ENCODE measurements around the gene DES. TPM values are rescaled to one million over a fixed set of nuclear protein-coding genes. Genes with fewer than 3 reads are reported as not detected.

DES gene
- total RNA-seq, 1 experiment from 2014 or later = 1.6 TPM

DNA sequence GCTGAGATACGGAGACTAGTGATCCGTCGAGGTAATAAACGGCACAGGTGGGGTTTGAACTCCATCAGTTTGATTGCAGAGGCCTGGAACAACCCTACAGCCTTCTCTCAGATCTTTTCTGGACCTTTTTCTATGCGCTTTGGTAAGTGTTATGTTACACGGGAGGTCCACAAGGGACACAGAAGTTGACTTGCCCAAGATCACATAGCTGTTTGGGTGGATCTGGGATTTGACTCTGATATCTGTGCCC is 29.3 kb upstream of the DES start (continued):
- TF ChIP-seq, protein P1, sequence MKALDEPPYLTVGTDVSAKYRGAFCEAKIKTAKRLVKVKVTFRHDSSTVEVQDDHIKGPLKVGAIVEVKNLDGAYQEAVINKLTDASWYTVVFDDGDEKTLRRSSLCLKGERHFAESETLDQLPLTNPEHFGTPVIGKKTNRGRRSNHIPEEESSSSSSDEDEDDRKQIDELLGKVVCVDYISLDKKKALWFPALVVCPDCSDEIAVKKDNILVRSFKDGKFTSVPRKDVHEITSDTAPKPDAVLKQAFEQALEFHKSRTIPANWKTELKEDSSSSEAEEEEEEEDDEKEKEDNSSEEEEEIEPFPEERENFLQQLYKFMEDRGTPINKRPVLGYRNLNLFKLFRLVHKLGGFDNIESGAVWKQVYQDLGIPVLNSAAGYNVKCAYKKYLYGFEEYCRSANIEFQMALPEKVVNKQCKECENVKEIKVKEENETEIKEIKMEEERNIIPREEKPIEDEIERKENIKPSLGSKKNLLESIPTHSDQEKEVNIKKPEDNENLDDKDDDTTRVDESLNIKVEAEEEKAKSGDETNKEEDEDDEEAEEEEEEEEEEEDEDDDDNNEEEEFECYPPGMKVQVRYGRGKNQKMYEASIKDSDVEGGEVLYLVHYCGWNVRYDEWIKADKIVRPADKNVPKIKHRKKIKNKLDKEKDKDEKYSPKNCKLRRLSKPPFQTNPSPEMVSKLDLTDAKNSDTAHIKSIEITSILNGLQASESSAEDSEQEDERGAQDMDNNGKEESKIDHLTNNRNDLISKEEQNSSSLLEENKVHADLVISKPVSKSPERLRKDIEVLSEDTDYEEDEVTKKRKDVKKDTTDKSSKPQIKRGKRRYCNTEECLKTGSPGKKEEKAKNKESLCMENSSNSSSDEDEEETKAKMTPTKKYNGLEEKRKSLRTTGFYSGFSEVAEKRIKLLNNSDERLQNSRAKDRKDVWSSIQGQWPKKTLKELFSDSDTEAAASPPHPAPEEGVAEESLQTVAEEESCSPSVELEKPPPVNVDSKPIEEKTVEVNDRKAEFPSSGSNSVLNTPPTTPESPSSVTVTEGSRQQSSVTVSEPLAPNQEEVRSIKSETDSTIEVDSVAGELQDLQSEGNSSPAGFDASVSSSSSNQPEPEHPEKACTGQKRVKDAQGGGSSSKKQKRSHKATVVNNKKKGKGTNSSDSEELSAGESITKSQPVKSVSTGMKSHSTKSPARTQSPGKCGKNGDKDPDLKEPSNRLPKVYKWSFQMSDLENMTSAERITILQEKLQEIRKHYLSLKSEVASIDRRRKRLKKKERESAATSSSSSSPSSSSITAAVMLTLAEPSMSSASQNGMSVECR (CRISPR knock-in tag; IDR thresholded peaks at IDR 0.05; ENCODE audit: borderline replicate concordance) = no peak

DNA sequence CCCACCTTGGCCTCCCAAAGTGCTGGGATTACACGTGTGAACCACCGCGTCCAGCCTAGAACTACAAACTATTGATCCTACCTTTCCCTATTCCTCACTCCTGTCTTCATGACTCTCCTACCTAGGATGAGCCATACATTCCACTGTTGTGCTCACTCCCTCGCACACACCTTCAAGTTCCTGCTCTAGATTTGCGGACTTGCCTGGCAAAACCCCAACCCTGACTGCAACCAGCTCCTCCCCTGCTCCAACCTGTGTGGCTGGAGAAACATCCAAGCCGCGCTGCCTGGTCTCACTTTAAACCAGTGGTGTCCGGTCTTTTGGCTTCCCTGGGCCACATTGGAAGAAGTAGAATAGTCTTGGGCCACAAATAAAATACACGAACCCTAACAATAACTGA is 25.4 kb upstream of the DES start:
- DNase-seq (ENCODE audit: low spot score) = no peak
- H3K36me3 Mint-ChIP-seq = no peaks in the 10 kb centered on the region
- peaks cover 5% of the 10 kb centered on the region for H3K4me1 Mint-ChIP-seq
- TF ChIP-seq NFATC4 (CRISPR knock-in tag; IDR thresholded peaks at IDR 0.05) (no peak), CREM (CRISPR knock-in tag; IDR thresholded peaks at IDR 0.05) (no peak), GTF2I (CRISPR knock-in tag; conservative IDR thresholded peaks at IDR 0.05) (no peak), GABPB1 (CRISPR knock-in tag; IDR thresholded peaks at IDR 0.05) (no peak), OVOL2 (CRISPR knock-in tag; IDR thresholded peaks at IDR 0.05; ENCODE audit: borderline replicate concordance) (no peak), PRDM15 (CRISPR knock-in tag; IDR thresholded peaks at IDR 0.05) (no peak), ZNF219 (CRISPR knock-in tag; IDR thresholded peaks at IDR 0.05; ENCODE audit: borderline replicate concordance) (no peak), CTCF (IDR thresholded peaks at IDR 0.05) (no peak), RELA (CRISPR knock-in tag; IDR thresholded peaks at IDR 0.05; ENCODE audit: borderline replicate concordance) (no peak), TCF7 (CRISPR knock-in tag; IDR thresholded peaks at IDR 0.05; ENCODE audit: low read depth) (no peak), CBFB (CRISPR knock-in tag; IDR thresholded peaks at IDR 0.05; ENCODE audit: low read depth) (no peak), ZNF423 (CRISPR knock-in tag; IDR thresholded peaks at IDR 0.05) (no peak)
- TF ChIP-seq, protein P2, sequence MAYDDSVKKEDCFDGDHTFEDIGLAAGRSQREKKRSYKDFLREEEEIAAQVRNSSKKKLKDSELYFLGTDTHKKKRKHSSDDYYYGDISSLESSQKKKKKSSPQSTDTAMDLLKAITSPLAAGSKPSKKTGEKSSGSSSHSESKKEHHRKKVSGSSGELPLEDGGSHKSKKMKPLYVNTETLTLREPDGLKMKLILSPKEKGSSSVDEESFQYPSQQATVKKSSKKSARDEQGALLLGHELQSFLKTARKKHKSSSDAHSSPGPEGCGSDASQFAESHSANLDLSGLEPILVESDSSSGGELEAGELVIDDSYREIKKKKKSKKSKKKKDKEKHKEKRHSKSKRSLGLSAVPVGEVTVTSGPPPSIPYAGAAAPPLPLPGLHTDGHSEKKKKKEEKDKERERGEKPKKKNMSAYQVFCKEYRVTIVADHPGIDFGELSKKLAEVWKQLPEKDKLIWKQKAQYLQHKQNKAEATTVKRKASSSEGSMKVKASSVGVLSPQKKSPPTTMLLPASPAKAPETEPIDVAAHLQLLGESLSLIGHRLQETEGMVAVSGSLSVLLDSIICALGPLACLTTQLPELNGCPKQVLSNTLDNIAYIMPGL (CRISPR knock-in tag; IDR thresholded peaks at IDR 0.05) = no peak
- TF ChIP-seq, protein P1 (CRISPR knock-in tag; IDR thresholded peaks at IDR 0.05; ENCODE audit: borderline replicate concordance) = no peak
- TF ChIP-seq, protein P3, sequence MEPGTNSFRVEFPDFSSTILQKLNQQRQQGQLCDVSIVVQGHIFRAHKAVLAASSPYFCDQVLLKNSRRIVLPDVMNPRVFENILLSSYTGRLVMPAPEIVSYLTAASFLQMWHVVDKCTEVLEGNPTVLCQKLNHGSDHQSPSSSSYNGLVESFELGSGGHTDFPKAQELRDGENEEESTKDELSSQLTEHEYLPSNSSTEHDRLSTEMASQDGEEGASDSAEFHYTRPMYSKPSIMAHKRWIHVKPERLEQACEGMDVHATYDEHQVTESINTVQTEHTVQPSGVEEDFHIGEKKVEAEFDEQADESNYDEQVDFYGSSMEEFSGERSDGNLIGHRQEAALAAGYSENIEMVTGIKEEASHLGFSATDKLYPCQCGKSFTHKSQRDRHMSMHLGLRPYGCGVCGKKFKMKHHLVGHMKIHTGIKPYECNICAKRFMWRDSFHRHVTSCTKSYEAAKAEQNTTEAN (CRISPR knock-in tag; IDR thresholded peaks at IDR 0.05) = no peak
- TF ChIP-seq, protein P4, sequence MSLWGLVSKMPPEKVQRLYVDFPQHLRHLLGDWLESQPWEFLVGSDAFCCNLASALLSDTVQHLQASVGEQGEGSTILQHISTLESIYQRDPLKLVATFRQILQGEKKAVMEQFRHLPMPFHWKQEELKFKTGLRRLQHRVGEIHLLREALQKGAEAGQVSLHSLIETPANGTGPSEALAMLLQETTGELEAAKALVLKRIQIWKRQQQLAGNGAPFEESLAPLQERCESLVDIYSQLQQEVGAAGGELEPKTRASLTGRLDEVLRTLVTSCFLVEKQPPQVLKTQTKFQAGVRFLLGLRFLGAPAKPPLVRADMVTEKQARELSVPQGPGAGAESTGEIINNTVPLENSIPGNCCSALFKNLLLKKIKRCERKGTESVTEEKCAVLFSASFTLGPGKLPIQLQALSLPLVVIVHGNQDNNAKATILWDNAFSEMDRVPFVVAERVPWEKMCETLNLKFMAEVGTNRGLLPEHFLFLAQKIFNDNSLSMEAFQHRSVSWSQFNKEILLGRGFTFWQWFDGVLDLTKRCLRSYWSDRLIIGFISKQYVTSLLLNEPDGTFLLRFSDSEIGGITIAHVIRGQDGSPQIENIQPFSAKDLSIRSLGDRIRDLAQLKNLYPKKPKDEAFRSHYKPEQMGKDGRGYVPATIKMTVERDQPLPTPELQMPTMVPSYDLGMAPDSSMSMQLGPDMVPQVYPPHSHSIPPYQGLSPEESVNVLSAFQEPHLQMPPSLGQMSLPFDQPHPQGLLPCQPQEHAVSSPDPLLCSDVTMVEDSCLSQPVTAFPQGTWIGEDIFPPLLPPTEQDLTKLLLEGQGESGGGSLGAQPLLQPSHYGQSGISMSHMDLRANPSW (CRISPR knock-in tag; conservative IDR thresholded peaks at IDR 0.05; ENCODE audit: low read depth) = no peak

More for the DNA sequence above, 25.4 kb upstream of the DES start:
- POLR2A ChIA-PET = no interaction called here
- Mint-ChIP-seq H3K27ac (no peak overlapping the region), H3K27me3 (ENCODE audit: low read depth) (peaks cover 9% of the 10 kb centered on the region; the same call in 1 of the 2 replicates), H3K4me3 (no peak overlapping the region), H3K9me3 (no peaks in the 10 kb centered on the region)
- CTCF ChIA-PET = interaction anchor here (0.8 to 3.0 kb wide), 4 partner anchors 11 to 117 kb away, joined by 3 to 21 read pairs (median 5); no protein-coding TSS in a partner anchor
- ATAC-seq = no peak

Measured in WTC11 (cell line).